HCT116 (cell line): Measurements from ENCODE around the gene NBAS. TPM values are rescaled to one million over a fixed set of nuclear protein-coding genes. Genes with fewer than 3 reads are reported as not detected.

Source experiments
- ATAC-seq: fragments of 200-7000 bp; cut with Tn5 transposase; 2 replicates; pipeline ENCODE4 v1.9.1; 2020; ENCODE audit warnings: mild to moderate bottlenecking, moderate library complexity
- BruUV-seq: library from RNA; stranded (reverse); fragments of 400-500 nt; replicated peaks from 2 replicates; lab custom pipeline; 2021; lab: Mats Ljungman, UMichigan
- CTCF ChIA-PET: fragments of 300-600 bp; sonication (Branson Sonifier 250); formaldehyde crosslinking; loops from one replicate; lab custom pipeline; 2021; ENCODE audit warnings: antibody characterized with exemption; lab: Charles Lee
- POLR2A ChIA-PET: fragments of 300-600, 350-600 bp; sonication (Branson Sonifier 250); formaldehyde crosslinking; loops from one replicate; lab custom pipeline; 2021; ENCODE audit warnings: antibody characterized with exemption; lab: Charles Lee
- RAD21 ChIA-PET, 2 experiments: fragments of 300-600 bp; sonication (Branson Sonifier 250); formaldehyde crosslinking; loops; one replicate each; lab custom pipeline; 2023; ENCODE audit warnings: low total read pairs in 2 of 2; ENCODE audit not compliant: uncharacterized antibody in 2 of 2, unreplicated experiment in 2 of 2, low non-redundant PET in 1 of 2; lab: Charles Lee
- DNase-seq: peaks from one replicate; pipeline ENCODE4 v3.0.0-alpha.2; 2010; ENCODE audit warnings: low read depth, low spot score
- H2AFZ ChIP-seq: fragments of 200-600 bp; shearing (Covaris generic), sonication (generic); 2 replicates; pipeline ENCODE4 v1.6.1; 2017; ENCODE audit warnings: low read depth, mixed run types, mixed read lengths, antibody characterized with exemption, low read length; ENCODE audit not compliant: poor library complexity, severe bottlenecking
- H3K27ac ChIP-seq: 2 replicates; pipeline ENCODE4 v1.5.1; 2012; ENCODE audit warnings: low read depth, low read length
- H3K27me3 ChIP-seq: fragments of 200-600 bp; sonication (generic); 2 replicates; pipeline ENCODE4 v1.6.1; 2016; ENCODE audit warnings: mixed run types, low read length, mixed read lengths; ENCODE audit not compliant: insufficient read depth
- H3K36me3 ChIP-seq, 2 experiments: fragments of 200-500 bp in 1 of 2; fragments of 200-600 bp in 1 of 2; sonication (Bioruptor generic) in 1 of 2; sonication (generic) in 1 of 2; 2 replicates each; pipeline versions ENCODE4 v1.5.1 to v1.6.1; 2014 to 2016; ENCODE audit warnings: low read length in 2 of 2, inconsistent platforms in 1 of 2, mixed read lengths in 1 of 2, mixed run types in 1 of 2; ENCODE audit not compliant: insufficient read depth in 2 of 2, control insufficient read depth in 1 of 2
- H3K4me1 ChIP-seq, 2 experiments: fragments of 200-600 bp in 1 of 2; sonication (generic) in 1 of 2; 2 replicates each; pipeline versions ENCODE4 v1.5.1 to v1.6.1; 2012 to 2017; ENCODE audit warnings: low read length in 2 of 2, inconsistent platforms in 1 of 2, mild to moderate bottlenecking in 1 of 2, mixed read lengths in 1 of 2, mixed run types in 1 of 2, moderate library complexity in 1 of 2; ENCODE audit not compliant: insufficient read depth in 2 of 2, control insufficient read depth in 1 of 2
- H3K4me2 ChIP-seq: fragments of 200-600 bp; sonication (generic); 2 replicates; pipeline ENCODE4 v1.6.1; 2017; ENCODE audit warnings: mixed run types, low read length, mixed read lengths
- H3K4me3 ChIP-seq, 2 experiments: fragments of 200-600 bp in 1 of 2; sonication (generic) in 1 of 2; replicated peaks in 1 of 2; 2 replicates each; pipeline ENCODE4 v1.5.1; 2011 to 2016; ENCODE audit warnings: low read length in 2 of 2, control low read depth in 1 of 2, low read depth in 1 of 2, mild to moderate bottlenecking in 1 of 2, mixed read lengths in 1 of 2, mixed run types in 1 of 2
- H3K79me2 ChIP-seq: fragments of 200-600 bp; sonication (generic); 2 replicates; pipeline ENCODE4 v1.6.1; 2017; ENCODE audit warnings: mild to moderate bottlenecking, mixed run types, low read length, moderate library complexity, mixed read lengths; ENCODE audit not compliant: insufficient read depth
- H3K9ac ChIP-seq: fragments of 200-600 bp; sonication (generic); 2 replicates; pipeline ENCODE4 v1.6.1; 2016; ENCODE audit warnings: low read length, mixed read lengths
- H3K9me2 ChIP-seq: fragments of 200-600 bp; sonication (generic), shearing (Covaris generic); 2 replicates; pipeline ENCODE4 v1.6.1; 2017; ENCODE audit warnings: mixed run types, mild to moderate bottlenecking, moderate library complexity; ENCODE audit not compliant: insufficient read depth
- H3K9me3 ChIP-seq, 2 experiments: fragments of 200-500 bp in 1 of 2; fragments of 200-600 bp in 1 of 2; sonication (Bioruptor generic) in 1 of 2; sonication (generic) in 1 of 2; 2 replicates each; pipeline ENCODE4 v1.6.1; 2014 to 2017; ENCODE audit warnings: low read length in 2 of 2, mixed read lengths in 2 of 2, inconsistent platforms in 1 of 2, low read depth in 1 of 2, mild to moderate bottlenecking in 1 of 2, mixed run types in 1 of 2, moderate library complexity in 1 of 2; ENCODE audit not compliant: control insufficient read depth in 1 of 2, insufficient read depth in 1 of 2
- H4K20me1 ChIP-seq: fragments of 200-600 bp; sonication (generic), shearing (Covaris generic); 2 replicates; pipeline ENCODE4 v1.6.1; 2017; ENCODE audit warnings: mixed run types, mild to moderate bottlenecking, moderate library complexity; ENCODE audit not compliant: insufficient read depth
- EGR1 ChIP-seq: IDR thresholded peaks from 2 replicates; pipeline ENCODE4 v1.6.1; 2012; ENCODE audit warnings: low read depth
- EZH2 ChIP-seq: fragments of 200-600 bp; sonication (generic); IDR thresholded peaks from 2 replicates; pipeline ENCODE4 v1.6.1; 2017; ENCODE audit warnings: antibody characterized with exemption, mixed run types
- SRF ChIP-seq: IDR thresholded peaks from 2 replicates; pipeline ENCODE4 v1.6.1; 2012; ENCODE audit warnings: low read depth
- ZNF274 ChIP-seq: fragments of 200-500 bp; sonication (Bioruptor generic); IDR thresholded peaks from 2 replicates; pipeline ENCODE4 v1.6.1; 2014; ENCODE audit warnings: mild to moderate bottlenecking, low read depth, low read length, inconsistent platforms
- intact Hi-C: fragments of 100-400 bp; cut with micrococcal nuclease; formaldehyde crosslinking; loops from 2 replicates; pipeline ENCODE4 v1.10.0; 2022
- total RNA-seq: library from RNA; stranded (reverse); gene quantifications from one replicate; pipeline ENCODE4 v1.2.1, GENCODE V29; 2021; ENCODE audit not compliant: unreplicated experiment
- TF ChIP-seq, protein P1 (sequence below), 3 experiments: fragments of 200-600 bp in 1 of 3; sonication (generic) in 1 of 3; IDR thresholded peaks in 2 of 3; conservative IDR thresholded peaks in 1 of 3; 2 replicates each; pipeline ENCODE4 v1.5.1; 2012 to 2017; ENCODE audit warnings: low read depth in 2 of 3, low read length in 2 of 3, antibody characterized with exemption in 1 of 3, borderline replicate concordance in 1 of 3, control low read depth in 1 of 3, mild to moderate bottlenecking in 1 of 3, mixed read lengths in 1 of 3, mixed run types in 1 of 3, moderate library complexity in 1 of 3; ENCODE audit not compliant: insufficient read depth in 1 of 3
- TF ChIP-seq, protein P2 (sequence below): IDR thresholded peaks from 2 replicates; pipeline ENCODE4 v1.6.1; 2012; ENCODE audit warnings: low read depth

The NBAS gene
- total RNA-seq, 1 experiment from 2014 or later: 32.8 TPM

DNA sequence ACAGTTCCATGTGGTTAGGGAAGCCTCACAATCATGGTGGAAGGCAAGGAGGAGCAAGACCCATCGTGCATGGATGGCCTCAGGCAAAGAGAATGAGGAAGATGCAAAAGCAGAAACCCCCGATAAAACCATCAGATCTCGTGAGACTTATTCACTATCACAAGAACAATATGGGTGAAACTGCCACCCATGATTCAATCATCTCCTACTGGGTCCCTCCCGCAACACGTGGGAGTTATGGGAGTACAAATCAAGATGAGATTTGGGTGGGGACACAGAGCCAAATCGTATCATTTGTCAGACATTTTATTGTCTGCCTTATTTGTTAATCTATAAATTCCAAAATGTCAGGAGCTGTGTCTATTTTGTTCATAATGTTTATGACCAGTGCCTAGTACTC lies 17.6 kb downstream of the NBAS start:
- H2AFZ ChIP-seq: no peak overlapping the region
- RAD21 ChIA-PET: no interaction called here
- TF ChIP-seq, protein P1, sequence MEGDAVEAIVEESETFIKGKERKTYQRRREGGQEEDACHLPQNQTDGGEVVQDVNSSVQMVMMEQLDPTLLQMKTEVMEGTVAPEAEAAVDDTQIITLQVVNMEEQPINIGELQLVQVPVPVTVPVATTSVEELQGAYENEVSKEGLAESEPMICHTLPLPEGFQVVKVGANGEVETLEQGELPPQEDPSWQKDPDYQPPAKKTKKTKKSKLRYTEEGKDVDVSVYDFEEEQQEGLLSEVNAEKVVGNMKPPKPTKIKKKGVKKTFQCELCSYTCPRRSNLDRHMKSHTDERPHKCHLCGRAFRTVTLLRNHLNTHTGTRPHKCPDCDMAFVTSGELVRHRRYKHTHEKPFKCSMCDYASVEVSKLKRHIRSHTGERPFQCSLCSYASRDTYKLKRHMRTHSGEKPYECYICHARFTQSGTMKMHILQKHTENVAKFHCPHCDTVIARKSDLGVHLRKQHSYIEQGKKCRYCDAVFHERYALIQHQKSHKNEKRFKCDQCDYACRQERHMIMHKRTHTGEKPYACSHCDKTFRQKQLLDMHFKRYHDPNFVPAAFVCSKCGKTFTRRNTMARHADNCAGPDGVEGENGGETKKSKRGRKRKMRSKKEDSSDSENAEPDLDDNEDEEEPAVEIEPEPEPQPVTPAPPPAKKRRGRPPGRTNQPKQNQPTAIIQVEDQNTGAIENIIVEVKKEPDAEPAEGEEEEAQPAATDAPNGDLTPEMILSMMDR (IDR thresholded peaks at IDR 0.05 in 2 of 3, conservative IDR thresholded peaks at IDR 0.05 in 1 of 3; ENCODE audit: borderline replicate concordance in 1 of 3, insufficient read depth in 1 of 3, low read depth in 2 of 3, low read length in 2 of 3): no peak
- TF ChIP-seq SRF (no peak), EZH2 (no peak), EGR1 (no peak), ZNF274 (no peak)
- TF ChIP-seq, protein P2, sequence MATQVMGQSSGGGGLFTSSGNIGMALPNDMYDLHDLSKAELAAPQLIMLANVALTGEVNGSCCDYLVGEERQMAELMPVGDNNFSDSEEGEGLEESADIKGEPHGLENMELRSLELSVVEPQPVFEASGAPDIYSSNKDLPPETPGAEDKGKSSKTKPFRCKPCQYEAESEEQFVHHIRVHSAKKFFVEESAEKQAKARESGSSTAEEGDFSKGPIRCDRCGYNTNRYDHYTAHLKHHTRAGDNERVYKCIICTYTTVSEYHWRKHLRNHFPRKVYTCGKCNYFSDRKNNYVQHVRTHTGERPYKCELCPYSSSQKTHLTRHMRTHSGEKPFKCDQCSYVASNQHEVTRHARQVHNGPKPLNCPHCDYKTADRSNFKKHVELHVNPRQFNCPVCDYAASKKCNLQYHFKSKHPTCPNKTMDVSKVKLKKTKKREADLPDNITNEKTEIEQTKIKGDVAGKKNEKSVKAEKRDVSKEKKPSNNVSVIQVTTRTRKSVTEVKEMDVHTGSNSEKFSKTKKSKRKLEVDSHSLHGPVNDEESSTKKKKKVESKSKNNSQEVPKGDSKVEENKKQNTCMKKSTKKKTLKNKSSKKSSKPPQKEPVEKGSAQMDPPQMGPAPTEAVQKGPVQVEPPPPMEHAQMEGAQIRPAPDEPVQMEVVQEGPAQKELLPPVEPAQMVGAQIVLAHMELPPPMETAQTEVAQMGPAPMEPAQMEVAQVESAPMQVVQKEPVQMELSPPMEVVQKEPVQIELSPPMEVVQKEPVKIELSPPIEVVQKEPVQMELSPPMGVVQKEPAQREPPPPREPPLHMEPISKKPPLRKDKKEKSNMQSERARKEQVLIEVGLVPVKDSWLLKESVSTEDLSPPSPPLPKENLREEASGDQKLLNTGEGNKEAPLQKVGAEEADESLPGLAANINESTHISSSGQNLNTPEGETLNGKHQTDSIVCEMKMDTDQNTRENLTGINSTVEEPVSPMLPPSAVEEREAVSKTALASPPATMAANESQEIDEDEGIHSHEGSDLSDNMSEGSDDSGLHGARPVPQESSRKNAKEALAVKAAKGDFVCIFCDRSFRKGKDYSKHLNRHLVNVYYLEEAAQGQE: no peak
- TF ChIP-seq, all 23 proteins: peak for 0
- no peaks in the 10 kb centered on the region for H3K9me2 ChIP-seq
- H4K20me1 ChIP-seq: peaks cover 4% of the 10 kb centered on the region; the same call in 1 of the 2 replicates
- no peak overlapping the region for H3K9ac ChIP-seq
- no peaks in the 10 kb centered on the region for H3K36me3 ChIP-seq
- ChIA-PET POLR2A (no interaction called here), CTCF (no interaction called here)
- no peak overlapping the region for H3K27ac ChIP-seq
- intact Hi-C loops: no loop called here
- H3K9me3 ChIP-seq: no peaks in the 10 kb centered on the region
- DNase-seq: no peak
- no TSS peak for BruUV-seq
- H3K79me2 ChIP-seq: no peaks in the 10 kb centered on the region
- no peaks in the 10 kb centered on the region for H3K4me1 ChIP-seq
- H3K4me3 ChIP-seq: no peak overlapping the region
- ATAC-seq: no peak
- no peak overlapping the region for H3K4me2 ChIP-seq
- no peaks in the 10 kb centered on the region for H3K27me3 ChIP-seq
